Measurements from ENCODE around the gene TSBP1.
"Not testable (repeated sequence)": the region's sequence is repeated elsewhere in the genome, so short reads cannot be mapped to it uniquely, and the experiment has no call there.

DNA sequence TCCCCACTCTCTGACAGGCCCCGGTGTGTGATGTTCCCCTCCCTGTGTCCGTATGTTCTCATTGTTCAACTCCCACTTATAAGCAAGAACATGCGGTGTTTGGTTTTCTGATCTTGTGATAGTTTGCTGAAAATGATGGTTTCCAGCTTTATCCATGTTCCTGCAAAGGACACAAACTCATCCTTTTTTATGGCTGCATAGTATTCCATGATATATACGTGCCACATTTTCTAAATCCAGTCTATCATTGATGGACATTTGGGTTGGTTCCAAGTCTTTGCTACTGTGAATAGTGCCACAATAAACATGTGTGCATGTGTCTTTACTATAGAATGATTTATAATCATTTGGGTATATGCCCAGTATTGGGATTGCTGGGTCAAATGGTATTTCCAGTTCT, 114.4 kb downstream of the TSBP1 start:
- TF ChIP-seq, protein P1, sequence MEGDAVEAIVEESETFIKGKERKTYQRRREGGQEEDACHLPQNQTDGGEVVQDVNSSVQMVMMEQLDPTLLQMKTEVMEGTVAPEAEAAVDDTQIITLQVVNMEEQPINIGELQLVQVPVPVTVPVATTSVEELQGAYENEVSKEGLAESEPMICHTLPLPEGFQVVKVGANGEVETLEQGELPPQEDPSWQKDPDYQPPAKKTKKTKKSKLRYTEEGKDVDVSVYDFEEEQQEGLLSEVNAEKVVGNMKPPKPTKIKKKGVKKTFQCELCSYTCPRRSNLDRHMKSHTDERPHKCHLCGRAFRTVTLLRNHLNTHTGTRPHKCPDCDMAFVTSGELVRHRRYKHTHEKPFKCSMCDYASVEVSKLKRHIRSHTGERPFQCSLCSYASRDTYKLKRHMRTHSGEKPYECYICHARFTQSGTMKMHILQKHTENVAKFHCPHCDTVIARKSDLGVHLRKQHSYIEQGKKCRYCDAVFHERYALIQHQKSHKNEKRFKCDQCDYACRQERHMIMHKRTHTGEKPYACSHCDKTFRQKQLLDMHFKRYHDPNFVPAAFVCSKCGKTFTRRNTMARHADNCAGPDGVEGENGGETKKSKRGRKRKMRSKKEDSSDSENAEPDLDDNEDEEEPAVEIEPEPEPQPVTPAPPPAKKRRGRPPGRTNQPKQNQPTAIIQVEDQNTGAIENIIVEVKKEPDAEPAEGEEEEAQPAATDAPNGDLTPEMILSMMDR (IDR thresholded peaks at IDR 0.05): not testable (repeated sequence)
- not testable (repeated sequence) for TF ChIP-seq POLR2A (IDR thresholded peaks at IDR 0.05)
